ENCODE measurements around the gene ANO2. TPM values are rescaled to one million over a fixed set of nuclear protein-coding genes. Genes with fewer than 3 reads are reported as not detected.

ANO2 gene
- total RNA-seq, 2 donors from 2014 or later, result 14.3 to 28.5 TPM

DNA sequence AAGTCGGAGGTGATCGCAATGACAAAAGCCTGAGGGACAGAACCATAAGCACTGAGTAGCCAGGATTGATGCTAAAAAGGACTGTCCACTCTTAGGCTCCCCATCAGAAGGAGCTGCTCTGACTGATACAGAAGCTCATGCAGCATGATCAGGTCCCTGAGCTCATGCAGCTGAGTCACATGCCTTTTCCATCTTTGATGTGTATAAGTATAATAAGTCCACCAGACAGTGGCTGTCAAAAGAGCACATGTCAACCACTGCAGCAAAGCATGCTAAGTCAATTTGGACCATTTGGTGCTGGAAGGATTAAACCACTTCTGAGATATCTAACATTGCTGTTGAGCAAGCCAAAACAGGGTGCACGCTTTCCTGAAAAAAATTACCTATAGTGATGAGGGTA is 369.1 kb downstream of the ANO2 start:
- Mint-ChIP-seq H3K36me3 (ENCODE audit: low read depth) (no peaks in the 10 kb centered on the region), H3K4me1 (peaks cover 21% of the 10 kb centered on the region), H3K27me3 (ENCODE audit: insufficient read depth) (peaks cover 2% of the 10 kb centered on the region), H3K27ac (no peak overlapping the region), H3K4me3 (no peak overlapping the region), H3K9me3 (no peaks in the 10 kb centered on the region)
- H3K4me1 ChIP-seq (ENCODE audit: control insufficient read depth, insufficient read depth, low read length), result peaks cover 10% of the 10 kb centered on the region
- no peaks in the 10 kb centered on the region for H3K36me3 ChIP-seq (ENCODE audit: control insufficient read depth, insufficient read depth, low read length)
- H3K27ac ChIP-seq (ENCODE audit: low read depth, low read length), result no peak overlapping the region
- no peak for DNase-seq
- TF ChIP-seq, protein P1, sequence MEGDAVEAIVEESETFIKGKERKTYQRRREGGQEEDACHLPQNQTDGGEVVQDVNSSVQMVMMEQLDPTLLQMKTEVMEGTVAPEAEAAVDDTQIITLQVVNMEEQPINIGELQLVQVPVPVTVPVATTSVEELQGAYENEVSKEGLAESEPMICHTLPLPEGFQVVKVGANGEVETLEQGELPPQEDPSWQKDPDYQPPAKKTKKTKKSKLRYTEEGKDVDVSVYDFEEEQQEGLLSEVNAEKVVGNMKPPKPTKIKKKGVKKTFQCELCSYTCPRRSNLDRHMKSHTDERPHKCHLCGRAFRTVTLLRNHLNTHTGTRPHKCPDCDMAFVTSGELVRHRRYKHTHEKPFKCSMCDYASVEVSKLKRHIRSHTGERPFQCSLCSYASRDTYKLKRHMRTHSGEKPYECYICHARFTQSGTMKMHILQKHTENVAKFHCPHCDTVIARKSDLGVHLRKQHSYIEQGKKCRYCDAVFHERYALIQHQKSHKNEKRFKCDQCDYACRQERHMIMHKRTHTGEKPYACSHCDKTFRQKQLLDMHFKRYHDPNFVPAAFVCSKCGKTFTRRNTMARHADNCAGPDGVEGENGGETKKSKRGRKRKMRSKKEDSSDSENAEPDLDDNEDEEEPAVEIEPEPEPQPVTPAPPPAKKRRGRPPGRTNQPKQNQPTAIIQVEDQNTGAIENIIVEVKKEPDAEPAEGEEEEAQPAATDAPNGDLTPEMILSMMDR (conservative IDR thresholded peaks at IDR 0.05), result no peak
- H3K9ac ChIP-seq (ENCODE audit: extremely low read depth, low read length, poor library complexity, severe bottlenecking), result no peak overlapping the region
- no peaks in the 10 kb centered on the region for H3K9me3 ChIP-seq (ENCODE audit: control insufficient read depth, low read length)
- 93 to 100% methylated on average over 3 of the region's 3 CpGs for WGBS, 2 experiments (ENCODE audit: insufficient coverage in 1 of 2, insufficient read length in 1 of 2)
- H3K4me3 ChIP-seq (ENCODE audit: low read length), result no peak overlapping the region
- H3K27me3 ChIP-seq (ENCODE audit: control insufficient read depth, insufficient read depth, low read length, poor library complexity, severe bottlenecking), result no peaks in the 10 kb centered on the region

DNA sequence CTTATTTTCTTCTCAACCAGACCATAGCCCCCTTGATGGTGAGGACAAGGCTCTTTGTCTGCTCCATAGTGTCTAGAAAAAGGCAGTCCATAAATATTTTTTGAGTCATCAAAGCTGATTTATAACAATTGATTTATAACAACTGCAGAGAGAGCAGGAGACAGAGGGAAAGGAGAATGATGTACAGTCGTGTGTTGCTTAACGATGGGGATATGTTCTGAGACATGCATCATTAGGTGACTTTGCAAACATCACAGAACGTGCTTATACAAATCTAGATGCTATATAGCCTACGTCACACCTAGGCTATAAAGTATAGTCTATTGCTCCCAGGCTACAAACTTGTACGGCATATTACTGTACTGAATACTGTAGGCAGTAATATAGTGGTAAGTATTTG is 369.8 kb downstream of the ANO2 start:
- Histone ChIP-seq H3K4me3 (ENCODE audit: low read length) (no peak overlapping the region), H3K9me3 (ENCODE audit: control insufficient read depth, low read length) (no peaks in the 10 kb centered on the region), H3K27me3 (ENCODE audit: control insufficient read depth, insufficient read depth, low read length, poor library complexity, severe bottlenecking) (no peaks in the 10 kb centered on the region), H3K9ac (ENCODE audit: extremely low read depth, low read length, poor library complexity, severe bottlenecking) (no peak overlapping the region), H3K27ac (ENCODE audit: low read depth, low read length) (no peak overlapping the region), H3K36me3 (ENCODE audit: control insufficient read depth, insufficient read depth, low read length) (no peaks in the 10 kb centered on the region), H3K4me1 (ENCODE audit: control insufficient read depth, insufficient read depth, low read length) (peaks cover 10% of the 10 kb centered on the region)
- Mint-ChIP-seq H3K27ac (no peak overlapping the region), H3K9me3 (no peaks in the 10 kb centered on the region), H3K4me1 (peaks cover 23% of the 10 kb centered on the region), H3K27me3 (ENCODE audit: insufficient read depth) (peaks cover 2% of the 10 kb centered on the region), H3K4me3 (no peak overlapping the region), H3K36me3 (ENCODE audit: low read depth) (no peaks in the 10 kb centered on the region)
- TF ChIP-seq, protein P1 (conservative IDR thresholded peaks at IDR 0.05), result no peak
- DNase-seq, result no peak
- WGBS, 2 experiments (ENCODE audit: insufficient coverage in 1 of 2, insufficient read length in 1 of 2), result 93 to 97% methylated on average over 3 to 5 of the region's 5 CpGs

DNA sequence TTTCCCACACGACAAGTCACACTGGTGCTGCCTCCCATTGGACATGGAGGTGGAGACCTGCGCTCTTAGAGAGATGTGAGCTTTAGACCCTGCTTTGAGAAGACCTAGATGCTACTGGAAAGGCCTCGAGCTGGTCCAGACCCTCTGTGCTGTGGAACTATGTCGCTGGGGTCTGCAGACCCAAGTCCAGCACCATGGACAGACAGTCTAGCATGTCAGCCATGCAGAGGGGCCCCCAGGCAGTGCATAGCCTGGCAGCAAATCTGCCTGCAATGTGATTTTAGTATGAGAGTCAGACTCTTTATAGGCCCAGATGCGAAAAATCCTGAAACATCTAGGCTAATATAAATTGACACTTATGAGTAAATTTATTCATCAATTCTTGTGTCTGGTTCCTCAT is 371.7 kb downstream of the ANO2 start:
- H3K4me3 Mint-ChIP-seq, result no peak overlapping the region
- Histone ChIP-seq H3K4me1 (ENCODE audit: control insufficient read depth, insufficient read depth, low read length) (peaks cover 10% of the 10 kb centered on the region), H3K9ac (ENCODE audit: extremely low read depth, low read length, poor library complexity, severe bottlenecking) (no peak overlapping the region), H3K27me3 (ENCODE audit: control insufficient read depth, insufficient read depth, low read length, poor library complexity, severe bottlenecking) (no peaks in the 10 kb centered on the region), H3K36me3 (ENCODE audit: control insufficient read depth, insufficient read depth, low read length) (no peaks in the 10 kb centered on the region), H3K27ac (ENCODE audit: low read depth, low read length) (no peak overlapping the region), H3K4me3 (ENCODE audit: low read length) (no peak overlapping the region), H3K9me3 (ENCODE audit: control insufficient read depth, low read length) (no peaks in the 10 kb centered on the region)
- no peak for DNase-seq
- WGBS, 2 experiments (ENCODE audit: insufficient coverage in 1 of 2, insufficient read length in 1 of 2), result 87 to 96% methylated on average over 4 of the region's 5 CpGs
- no peaks in the 10 kb centered on the region for H3K27me3 Mint-ChIP-seq (ENCODE audit: insufficient read depth)
- TF ChIP-seq, protein P1 (conservative IDR thresholded peaks at IDR 0.05), result no peak
- H3K27ac Mint-ChIP-seq, result no peak overlapping the region
- peaks cover 34% of the 10 kb centered on the region for H3K4me1 Mint-ChIP-seq
- H3K9me3 Mint-ChIP-seq, result no peaks in the 10 kb centered on the region
- H3K36me3 Mint-ChIP-seq (ENCODE audit: low read depth), result no peaks in the 10 kb centered on the region

Measured in endodermal cell (in vitro differentiated cells).